Fibroblast of mammary gland (primary cell): ENCODE results near the gene LYRM9.
"Not testable (repeated sequence)": the region's sequence is repeated elsewhere in the genome, so short reads cannot be mapped to it uniquely, and the experiment has no call there.

Experiments
- DNase-seq: peaks from one replicate; pipeline ENCODE4 v3.0.0-alpha.2; 2010; ENCODE audit warnings: low read depth
- H3K4me3 ChIP-seq: 2 replicates; pipeline ENCODE4 v1.5.1; 2011; ENCODE audit warnings: low read depth, mild to moderate bottlenecking, low read length, moderate library complexity; ENCODE audit not compliant: control insufficient read depth
- CTCF ChIP-seq: conservative IDR thresholded peaks from 2 replicates; pipeline ENCODE4 v1.5.1; 2011; ENCODE audit warnings: low read depth, low read length, inconsistent platforms; ENCODE audit not compliant: control insufficient read depth, insufficient read depth

Gene LYRM9

GRCh38 chr17:27840688-27841087 is 52.5 kb downstream of the LYRM9 start:
- no peak for TF ChIP-seq CTCF
- no peak for DNase-seq
- H3K4me3 ChIP-seq: no peak overlapping the region

DNA sequence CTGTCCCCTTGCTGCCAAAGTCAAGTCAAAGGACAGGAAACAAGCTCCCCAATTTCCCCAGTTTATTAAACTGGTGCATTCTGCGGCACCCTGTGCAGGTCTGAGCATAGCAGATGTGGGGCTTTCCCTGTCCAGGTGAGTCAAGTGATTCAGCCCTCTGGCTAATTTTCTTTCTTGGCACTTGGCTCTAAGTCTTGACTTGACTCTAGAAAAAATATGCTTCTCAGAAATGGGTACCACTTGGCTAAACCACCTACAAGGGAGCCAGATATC is 52.8 kb downstream of the LYRM9 start:
- DNase-seq, H3K4me3 ChIP-seq: not testable (repeated sequence)

DNA sequence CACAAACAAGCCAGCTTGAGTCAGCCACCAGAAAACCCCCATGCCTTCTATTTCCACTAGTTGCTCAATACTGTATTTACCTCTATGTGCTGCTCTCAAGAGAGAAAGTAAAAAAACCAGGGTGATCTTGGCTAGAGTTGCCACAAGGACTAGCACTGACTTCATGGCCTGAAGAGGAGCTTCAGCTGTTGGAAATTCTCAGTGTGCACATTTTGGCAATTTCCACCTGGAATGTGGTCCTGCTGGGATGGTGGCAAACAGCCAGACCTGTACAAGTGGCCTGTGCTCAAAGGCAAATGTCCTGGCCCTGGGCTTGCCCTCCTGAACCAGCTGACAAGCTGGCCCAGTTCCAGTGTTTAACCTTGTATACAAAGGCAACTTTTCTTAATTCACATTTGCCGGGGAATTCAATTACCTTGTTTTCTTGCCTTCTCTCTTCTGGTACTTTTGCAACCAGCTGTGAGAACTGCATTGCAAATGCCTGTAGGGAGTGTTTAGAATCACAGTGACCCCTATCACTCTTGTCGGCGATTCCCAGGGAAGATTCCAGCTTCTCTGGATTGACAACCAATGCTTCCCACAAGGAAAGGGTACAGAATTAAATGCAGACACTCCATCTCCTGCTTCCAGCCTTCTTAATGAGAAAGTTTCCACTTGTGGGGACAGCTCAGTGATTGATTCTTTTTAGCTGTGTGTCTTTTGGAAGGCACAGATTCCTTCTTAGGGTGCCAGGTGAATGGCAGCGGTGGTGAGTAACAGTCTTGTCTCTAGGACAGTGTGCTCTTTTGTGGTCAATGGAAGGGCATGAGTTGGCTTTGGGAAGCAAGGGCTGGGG is 53.4 kb downstream of the LYRM9 start:
- not testable (repeated sequence) for DNase-seq, H3K4me3 ChIP-seq

DNA sequence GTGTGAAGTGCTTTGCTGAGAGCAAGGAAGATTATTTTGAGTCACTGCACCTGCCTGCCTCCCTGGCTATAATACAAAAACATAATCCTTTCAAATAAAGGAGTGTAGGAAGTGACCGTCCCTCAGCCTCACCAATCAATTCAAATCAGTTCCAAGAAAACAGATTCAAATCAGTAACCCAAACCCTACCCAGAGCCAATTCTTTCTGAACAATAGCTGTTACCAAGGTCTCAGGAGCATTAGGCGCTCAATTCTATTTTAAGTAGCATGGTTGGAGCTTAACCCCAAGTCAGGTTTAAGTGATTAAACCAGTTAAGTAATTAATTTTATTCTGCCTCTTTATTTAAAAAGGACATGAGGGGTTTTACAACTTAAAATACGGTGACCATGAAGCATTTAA is 54.6 kb downstream of the LYRM9 start:
- H3K4me3 ChIP-seq, DNase-seq: not testable (repeated sequence)

- DNase-seq, H3K4me3 ChIP-seq: not testable (repeated sequence)
Measured at GRCh38 chr17:27837769-27838168, 55.4 kb downstream of the LYRM9 start.

DNA sequence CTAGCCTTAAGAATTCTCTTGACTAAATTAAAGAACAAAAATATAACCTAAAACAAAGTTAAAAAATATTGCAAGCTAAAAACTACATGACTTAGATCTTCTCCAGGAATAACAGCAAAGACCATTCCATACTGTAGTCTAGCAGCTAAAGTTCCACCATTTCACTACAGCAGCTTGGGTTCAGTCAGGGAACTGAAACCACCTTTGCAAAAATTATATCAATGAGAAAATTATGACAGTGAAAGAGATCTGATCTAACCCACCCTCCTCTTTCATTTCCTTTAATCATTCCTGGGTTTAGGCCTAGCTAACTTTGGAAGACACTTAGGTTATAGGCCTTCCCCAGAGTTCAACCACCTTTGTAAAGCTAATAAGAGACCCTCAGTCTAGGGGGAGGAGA is 56.5 kb downstream of the LYRM9 start:
- H3K4me3 ChIP-seq: no peak overlapping the region
- no peak for TF ChIP-seq CTCF
- no peak for DNase-seq

DNA sequence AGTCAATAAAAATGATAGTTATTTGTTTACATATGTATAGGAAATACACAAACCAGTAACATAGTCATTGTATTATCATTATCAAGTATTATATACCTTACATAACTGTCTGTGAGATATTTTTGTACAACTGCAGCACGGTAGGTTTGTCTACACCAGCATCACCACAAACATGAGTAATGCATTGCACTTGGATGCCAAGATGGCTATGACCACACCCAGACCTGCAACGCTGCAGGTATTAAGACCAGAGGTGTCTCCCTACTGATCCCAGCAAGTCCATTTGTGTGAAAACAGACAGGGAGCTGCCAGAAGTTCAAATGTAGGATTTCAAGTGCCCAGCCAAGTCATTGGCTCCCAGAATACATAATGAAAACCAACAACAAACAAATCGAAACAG is 58.6 kb downstream of the LYRM9 start:
- no peak for DNase-seq
- TF ChIP-seq CTCF: no peak
- H3K4me3 ChIP-seq: no peak overlapping the region

- no peak for DNase-seq
- H3K4me3 ChIP-seq: no peak overlapping the region
- no peak for TF ChIP-seq CTCF
Measured at GRCh38 chr17:27832831-27833230, 60.3 kb downstream of the LYRM9 start.

DNA sequence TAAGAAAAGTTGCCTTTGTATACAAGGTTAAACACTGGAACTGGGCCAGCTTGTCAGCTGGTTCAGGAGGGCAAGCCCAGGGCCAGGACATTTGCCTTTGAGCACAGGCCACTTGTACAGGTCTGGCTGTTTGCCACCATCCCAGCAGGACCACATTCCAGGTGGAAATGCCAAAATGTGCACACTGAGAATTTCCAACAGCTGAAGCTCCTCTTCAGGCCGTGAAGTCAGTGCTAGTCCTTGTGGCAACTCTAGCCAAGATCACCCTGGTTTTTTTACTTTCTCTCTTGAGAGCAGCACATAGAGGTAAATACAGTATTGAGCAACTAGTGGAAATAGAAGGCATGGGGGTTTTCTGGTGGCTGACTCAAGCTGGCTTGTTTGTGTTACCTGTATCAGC is 63.3 kb downstream of the LYRM9 start:
- not testable (repeated sequence) for DNase-seq, H3K4me3 ChIP-seq

GRCh38 chr17:27829143-27829711 is 63.9 kb downstream of the LYRM9 start:
- not testable (repeated sequence) for DNase-seq, H3K4me3 ChIP-seq
